CD4-positive, alpha-beta memory T cell (primary cell): ENCODE measurements around the gene SERP2. TPM values are rescaled to one million over a fixed set of nuclear protein-coding genes. Genes with fewer than 3 reads are reported as not detected.

Experiments
- CTCF ChIA-PET: fragments of 350-600 bp; sonication (Branson Sonifier 250); formaldehyde crosslinking; loops from one replicate; lab custom pipeline; 2021; ENCODE audit warnings: inconsistent platforms; ENCODE audit not compliant: partially characterized antibody; lab: Charles Lee
- POLR2A ChIA-PET: fragments of 350-600 bp; sonication (Branson Sonifier 250); formaldehyde crosslinking; loops from one replicate; lab custom pipeline; 2021; ENCODE audit not compliant: partially characterized antibody; lab: Charles Lee
- DNase-seq, 5 donors: peaks; one replicate each; pipeline versions ENCODE4 v3.0.0 to v3.0.0-alpha.2; 2020 to 2022; ENCODE audit warnings: mixed read lengths in 1 of 5
- H3K27ac ChIP-seq: one replicate; pipeline ENCODE4 v1.7.0; 2013; ENCODE audit warnings: low read depth, low read length
- H3K27me3 ChIP-seq: 2 replicates; pipeline ENCODE4 v1.7.0; 2013; ENCODE audit warnings: mild to moderate bottlenecking, low read length, moderate library complexity; ENCODE audit not compliant: insufficient read depth
- H3K36me3 ChIP-seq: 2 replicates; pipeline ENCODE4 v1.7.0; 2013; ENCODE audit warnings: mild to moderate bottlenecking, low read length, moderate library complexity; ENCODE audit not compliant: insufficient read depth
- H3K4me1 ChIP-seq: 2 replicates; pipeline ENCODE4 v1.7.0; 2013; ENCODE audit warnings: mild to moderate bottlenecking, low read length, moderate library complexity; ENCODE audit not compliant: insufficient read depth
- H3K4me3 ChIP-seq, 2 donors: one replicate each; pipeline ENCODE4 v1.7.0; 2013; ENCODE audit warnings: low read length in 2 of 2, mild to moderate bottlenecking in 1 of 2
- H3K9me3 ChIP-seq, 2 donors: one replicate each; pipeline ENCODE4 v1.7.0; 2013; ENCODE audit warnings: low read length in 2 of 2, control low read depth in 1 of 2; ENCODE audit not compliant: control insufficient read depth in 1 of 2
- H3K27ac Mint-ChIP-seq, 7 donors: one replicate each; pipeline ENCODE4 v1.8.0; 2020 to 2021; ENCODE audit warnings: mixed read lengths in 7 of 7, mild to moderate bottlenecking in 6 of 7, inconsistent platforms in 3 of 7, moderate library complexity in 3 of 7
- H3K27me3 Mint-ChIP-seq, 2 donors: one replicate each; pipeline ENCODE4 v1.8.0; 2020 to 2021; ENCODE audit warnings: mixed read lengths in 2 of 2
- H3K36me3 Mint-ChIP-seq, 2 donors: one replicate each; pipeline ENCODE4 v1.8.0; 2020 to 2021; ENCODE audit warnings: mixed read lengths in 2 of 2, inconsistent platforms in 1 of 2, mild to moderate bottlenecking in 1 of 2
- H3K4me1 Mint-ChIP-seq, 4 donors: one replicate each; pipeline ENCODE4 v1.8.0; 2020 to 2021; ENCODE audit warnings: mixed read lengths in 4 of 4, mild to moderate bottlenecking in 1 of 4
- H3K4me3 Mint-ChIP-seq, 8 donors: one replicate each; pipeline ENCODE4 v1.8.0; 2020 to 2021; ENCODE audit warnings: mixed read lengths in 8 of 8, mild to moderate bottlenecking in 7 of 8, moderate library complexity in 6 of 8, inconsistent platforms in 3 of 8
- H3K9me3 Mint-ChIP-seq, 8 donors: one replicate each; pipeline ENCODE4 v1.8.0; 2020 to 2021; ENCODE audit warnings: mixed read lengths in 8 of 8, mild to moderate bottlenecking in 5 of 8, inconsistent platforms in 3 of 8, moderate library complexity in 1 of 8
- intact Hi-C: fragments of 100-400 bp; cut with micrococcal nuclease; formaldehyde crosslinking; loops from one replicate; pipeline ENCODE4 v1.15.1; 2023
- polyA plus RNA-seq, 2 donors: library from polyadenylated mRNA; unstranded; fragments of 300-500 nt; fragmentation: Illumina TruSeq; gene quantifications; one replicate each; pipeline ENCODE4 v1.2.3, GENCODE V29; 2021
- total RNA-seq, 2 experiments: library from RNA; stranded (reverse); gene quantifications; one replicate each; pipeline ENCODE4 v1.2.3, GENCODE V29; 2021

SERP2 gene
- total and polyA plus RNA-seq, 4 experiments from 2014 or later, result not detected

DNA sequence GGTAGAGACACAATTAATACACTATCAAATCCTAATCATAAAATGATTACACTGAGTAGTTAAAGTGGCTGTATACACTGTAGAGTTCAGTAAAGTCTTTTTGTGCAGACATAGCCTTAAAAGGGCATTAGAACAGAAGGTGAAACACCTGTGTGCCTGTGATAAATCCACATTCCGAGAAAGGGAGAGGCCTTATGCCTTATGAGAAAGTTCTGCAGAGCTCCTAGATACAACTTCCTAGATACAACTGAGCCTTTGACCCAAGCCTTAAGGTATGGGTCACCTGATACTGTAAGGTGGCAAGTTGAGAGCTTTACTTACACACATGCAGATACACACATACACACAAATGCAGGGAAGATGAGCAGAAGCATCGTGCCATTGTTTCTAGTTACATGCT, 6.3 kb downstream of the SERP2 start:
- POLR2A ChIA-PET, result no interaction called here
- Histone ChIP-seq H3K27me3 (no peaks in the 10 kb centered on the region), H3K9me3 (no peaks in the 10 kb centered on the region), H3K36me3 (no peaks in the 10 kb centered on the region), H3K4me3 (no peak overlapping the region), H3K4me1 (no peaks in the 10 kb centered on the region), H3K27ac (no peak overlapping the region)
- no peak overlapping the region for H3K4me3 Mint-ChIP-seq
- H3K9me3 Mint-ChIP-seq, result no peaks in the 10 kb centered on the region
- no peak for DNase-seq
- H3K27ac Mint-ChIP-seq, result no peak overlapping the region
- CTCF ChIA-PET, result no interaction called here
- intact Hi-C loops, result no loop called here
- peaks cover 0 to under 1% (median 0%) of the 10 kb centered on the region in 4 donors for H3K4me1 Mint-ChIP-seq
- H3K27me3 Mint-ChIP-seq, result peaks cover 16 to 27% of the 10 kb centered on the region in 2 donors
- no peaks in the 10 kb centered on the region for H3K36me3 Mint-ChIP-seq

DNA sequence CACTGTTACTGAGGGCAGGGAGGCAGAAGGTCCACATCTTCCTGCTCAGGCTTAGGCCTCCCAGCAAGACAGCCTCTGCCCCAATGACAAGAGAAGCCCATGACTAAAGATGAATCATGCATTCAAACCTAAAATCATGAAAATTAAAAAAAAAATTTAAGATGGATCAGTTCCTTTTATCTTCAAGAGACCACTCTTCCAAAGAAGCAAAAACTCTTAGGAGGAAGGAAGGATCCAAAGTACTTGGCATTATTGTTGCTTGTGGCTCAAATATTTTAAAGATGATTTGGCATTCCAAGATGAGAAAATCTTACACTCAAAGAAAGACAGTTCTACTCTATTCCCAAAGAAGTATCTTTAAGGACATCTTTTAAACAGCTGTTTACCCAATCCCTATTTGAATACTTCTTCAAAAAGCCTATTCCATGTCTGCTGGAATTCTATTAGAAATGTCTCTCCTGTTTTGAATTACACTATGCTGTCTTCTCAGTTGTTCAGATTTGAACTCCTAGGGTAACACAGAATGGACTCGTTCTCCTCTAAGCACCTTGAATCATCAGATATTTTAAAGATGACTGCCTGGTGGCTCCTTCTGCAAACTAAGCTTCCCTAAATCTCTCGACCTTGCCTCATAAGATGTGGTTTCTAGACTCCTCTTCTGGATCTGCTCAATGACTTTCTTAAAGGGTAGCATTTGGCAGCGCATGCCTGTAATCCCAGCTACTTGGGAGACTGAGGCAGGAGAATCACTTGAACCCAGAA, 7.0 kb downstream of the SERP2 start:
- peaks cover 11 to 22% of the 10 kb centered on the region in 2 donors for H3K27me3 Mint-ChIP-seq
- H3K36me3 Mint-ChIP-seq, result no peaks in the 10 kb centered on the region
- H3K9me3 Mint-ChIP-seq, result no peaks in the 10 kb centered on the region
- H3K4me1 Mint-ChIP-seq, result no peaks in the 10 kb centered on the region
- no peak overlapping the region for H3K27ac Mint-ChIP-seq
- intact Hi-C loops, result no loop called here
- DNase-seq, result no peak
- H3K9me3 ChIP-seq, result no peaks in the 10 kb centered on the region
- no peaks in the 10 kb centered on the region for H3K36me3 ChIP-seq
- no peak overlapping the region for H3K27ac ChIP-seq
- H3K27me3 ChIP-seq, result no peaks in the 10 kb centered on the region
- CTCF ChIA-PET, result no interaction called here
- no peaks in the 10 kb centered on the region for H3K4me1 ChIP-seq
- POLR2A ChIA-PET, result no interaction called here
- no peak overlapping the region for H3K4me3 Mint-ChIP-seq
- no peak overlapping the region for H3K4me3 ChIP-seq

DNA sequence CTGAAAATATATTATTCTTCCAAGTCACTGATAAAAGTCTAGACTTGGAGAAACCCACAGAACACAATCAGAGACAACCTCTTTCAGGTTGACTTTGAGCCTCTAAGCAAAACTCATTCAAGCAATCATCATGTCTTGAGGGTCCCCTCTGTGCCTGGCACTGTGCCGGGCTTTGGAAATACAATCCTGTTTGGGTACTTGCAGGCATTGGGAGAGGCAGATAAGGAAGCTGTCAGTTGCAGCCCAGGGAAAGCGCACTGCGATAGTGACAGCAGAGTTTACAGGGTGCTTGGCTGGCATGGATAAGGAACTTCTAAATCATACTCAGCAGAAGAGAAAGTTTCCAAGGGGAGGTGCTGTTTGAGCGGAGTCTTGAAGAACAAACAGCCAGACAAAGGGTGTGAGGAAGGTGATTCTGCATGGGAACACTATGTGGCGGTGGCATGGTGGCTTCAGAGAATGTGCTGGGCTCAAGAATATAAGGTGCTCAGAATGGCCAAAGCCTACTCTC, 9.1 kb downstream of the SERP2 start:
- H3K4me3 ChIP-seq, result no peak overlapping the region
- no peaks in the 10 kb centered on the region for H3K27me3 ChIP-seq
- H3K36me3 ChIP-seq, result no peaks in the 10 kb centered on the region
- POLR2A ChIA-PET, result no interaction called here
- peaks cover 4 to 12% of the 10 kb centered on the region in 2 donors for H3K27me3 Mint-ChIP-seq
- CTCF ChIA-PET, result no interaction called here
- no peaks in the 10 kb centered on the region for H3K4me1 ChIP-seq
- DNase-seq, result no peak
- H3K9me3 Mint-ChIP-seq, result no peaks in the 10 kb centered on the region
- H3K27ac ChIP-seq, result no peak overlapping the region
- no peaks in the 10 kb centered on the region for H3K4me1 Mint-ChIP-seq
- H3K4me3 Mint-ChIP-seq, result no peak overlapping the region
- intact Hi-C loops, result no loop called here
- H3K36me3 Mint-ChIP-seq, result no peaks in the 10 kb centered on the region
- no peaks in the 10 kb centered on the region for H3K9me3 ChIP-seq
- H3K27ac Mint-ChIP-seq, result no peak overlapping the region

DNA sequence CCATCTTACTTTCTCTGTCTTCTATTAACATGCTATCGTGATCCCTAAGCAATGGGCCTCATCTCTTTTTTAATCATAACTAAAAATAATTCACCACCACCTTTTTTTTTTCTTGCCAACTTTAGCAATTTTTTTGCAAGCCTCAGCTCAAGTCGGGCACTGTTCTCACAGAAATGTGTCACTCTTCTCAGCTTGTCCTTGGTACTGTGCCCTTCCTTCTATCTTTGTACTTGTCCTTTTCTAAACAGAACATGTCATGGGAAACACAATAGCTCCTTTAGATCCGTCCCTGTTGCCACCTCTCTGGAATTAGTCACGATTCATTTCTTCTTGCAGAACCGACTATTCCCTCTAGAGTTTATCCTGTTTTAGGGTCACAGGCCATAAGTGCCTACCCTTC, 10.3 kb downstream of the SERP2 start:
- no peak overlapping the region for H3K27ac Mint-ChIP-seq

DNA sequence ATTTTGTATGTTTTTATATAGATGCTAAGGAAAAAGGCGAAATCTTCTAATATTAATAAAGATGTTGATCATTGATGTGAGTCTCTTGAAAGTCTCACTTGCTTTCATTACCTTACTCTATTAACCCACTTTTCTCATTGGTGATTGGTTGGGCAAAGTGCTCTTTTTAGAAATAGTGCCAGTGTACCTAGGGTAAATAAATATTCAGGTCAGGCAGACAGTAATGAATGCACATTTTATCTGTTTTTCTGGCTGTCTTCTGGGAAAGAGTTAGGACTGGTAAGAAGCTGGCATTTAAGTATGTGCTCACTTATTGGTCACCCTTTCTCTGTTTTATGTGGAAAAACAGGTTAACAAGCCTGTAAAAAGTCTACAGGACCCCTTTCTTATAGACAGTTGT, 11.2 kb downstream of the SERP2 start:
- POLR2A ChIA-PET, result no interaction called here
- Histone ChIP-seq H3K36me3 (no peaks in the 10 kb centered on the region), H3K27me3 (no peaks in the 10 kb centered on the region), H3K4me1 (no peaks in the 10 kb centered on the region), H3K9me3 (no peaks in the 10 kb centered on the region), H3K4me3 (no peak overlapping the region), H3K27ac (no peak overlapping the region)
- CTCF ChIA-PET, result no interaction called here
- Mint-ChIP-seq H3K4me1 (peaks cover 0 to 2% (median 0%) of the 10 kb centered on the region in 4 donors), H3K36me3 (no peaks in the 10 kb centered on the region), H3K9me3 (no peaks in the 10 kb centered on the region), H3K27me3 (peaks cover 4 to 9% of the 10 kb centered on the region in 2 donors), H3K4me3 (no peak overlapping the region), H3K27ac (no peak overlapping the region)
- intact Hi-C loops, result no loop called here
- DNase-seq, result no peak

More for the DNA sequence above, 10.3 kb downstream of the SERP2 start:
- Mint-ChIP-seq H3K4me3 (no peak overlapping the region), H3K4me1 (peaks cover 0 to 2% (median 0%) of the 10 kb centered on the region in 4 donors), H3K27me3 (peaks cover 4 to 12% of the 10 kb centered on the region in 2 donors), H3K9me3 (no peaks in the 10 kb centered on the region), H3K36me3 (no peaks in the 10 kb centered on the region)
- ChIA-PET CTCF (interaction anchor here (0.7 kb wide), 1 partner anchor 10 kb away, joined by 3 read pairs; the partner anchor contains the start of gene SERP2), POLR2A (no interaction called here)
- intact Hi-C loops, result no loop called here
- no peaks in the 10 kb centered on the region for H3K9me3 ChIP-seq
- no peak for DNase-seq
- no peaks in the 10 kb centered on the region for H3K27me3 ChIP-seq
- H3K4me3 ChIP-seq, result no peak overlapping the region
- no peaks in the 10 kb centered on the region for H3K36me3 ChIP-seq
- no peak overlapping the region for H3K27ac ChIP-seq
- H3K4me1 ChIP-seq, result no peaks in the 10 kb centered on the region

DNA sequence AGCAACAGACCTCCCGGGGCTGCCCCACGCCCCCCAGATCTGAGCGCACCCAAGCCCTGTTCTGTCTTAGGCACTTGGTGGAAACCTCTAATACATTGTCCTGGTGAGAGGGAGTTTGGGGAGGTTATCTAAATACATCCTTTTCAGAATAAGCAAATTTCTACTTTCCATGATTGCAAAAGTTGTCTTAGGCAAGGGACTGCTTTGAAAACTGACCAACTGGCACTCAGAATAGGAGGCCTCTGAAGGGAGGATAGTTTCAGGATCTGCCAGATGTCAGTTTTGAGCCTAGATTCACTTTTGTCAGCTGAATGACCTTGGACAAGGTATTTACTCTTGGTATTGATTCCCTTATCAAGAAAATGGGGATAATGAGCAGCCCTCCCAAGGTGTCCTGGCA, 11.8 kb downstream of the SERP2 start:
- Histone ChIP-seq H3K9me3 (no peaks in the 10 kb centered on the region), H3K27me3 (no peaks in the 10 kb centered on the region), H3K4me1 (no peaks in the 10 kb centered on the region), H3K36me3 (no peaks in the 10 kb centered on the region), H3K27ac (no peak overlapping the region), H3K4me3 (no peak overlapping the region)
- Mint-ChIP-seq H3K4me3 (no peak overlapping the region), H3K36me3 (no peaks in the 10 kb centered on the region), H3K27ac (no peak overlapping the region), H3K27me3 (peaks cover 4 to 6% of the 10 kb centered on the region in 2 donors), H3K9me3 (no peaks in the 10 kb centered on the region), H3K4me1 (peaks cover 0 to 2% (median 0%) of the 10 kb centered on the region in 4 donors)
- POLR2A ChIA-PET, result no interaction called here
- DNase-seq, result no peak
- CTCF ChIA-PET, result no interaction called here
- intact Hi-C loops, result no loop called here

DNA sequence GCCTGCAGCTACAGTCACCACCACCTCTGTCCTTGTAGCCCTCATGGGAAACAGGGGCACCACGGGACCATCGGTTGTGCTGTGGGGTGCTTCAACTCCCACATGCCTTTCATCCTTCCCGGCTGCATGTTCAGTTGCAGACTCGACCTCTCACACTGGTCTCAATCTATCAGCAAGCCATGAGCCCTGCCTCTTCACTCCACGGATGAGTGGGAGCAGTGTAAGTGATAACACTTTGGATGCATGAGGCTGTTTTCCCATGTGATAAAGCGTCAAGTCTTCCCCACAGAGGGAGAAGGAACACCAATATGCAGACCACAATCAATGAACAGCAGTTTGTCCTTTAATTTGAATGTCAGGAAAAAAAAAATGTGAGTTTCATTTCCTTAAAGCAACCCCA, 12.2 kb downstream of the SERP2 start:
- no peaks in the 10 kb centered on the region for H3K36me3 ChIP-seq
- CTCF ChIA-PET, result no interaction called here
- peaks cover 7% of the 10 kb centered on the region in 2 donors for H3K27me3 Mint-ChIP-seq
- peaks cover 0 to 2% (median 0%) of the 10 kb centered on the region in 4 donors for H3K4me1 Mint-ChIP-seq
- H3K27ac ChIP-seq, result no peak overlapping the region
- no peak overlapping the region for H3K27ac Mint-ChIP-seq
- intact Hi-C loops, result no loop called here
- H3K4me3 ChIP-seq, result no peak overlapping the region
- H3K36me3 Mint-ChIP-seq, result no peaks in the 10 kb centered on the region
- H3K27me3 ChIP-seq, result no peaks in the 10 kb centered on the region
- no peak for DNase-seq
- H3K4me1 ChIP-seq, result no peaks in the 10 kb centered on the region
- POLR2A ChIA-PET, result no interaction called here
- H3K9me3 Mint-ChIP-seq, result no peaks in the 10 kb centered on the region
- H3K4me3 Mint-ChIP-seq, result no peak overlapping the region
- no peaks in the 10 kb centered on the region for H3K9me3 ChIP-seq
